Ovary (tissue), 3 donors: ENCODE measurements around the gene TRIM44.

Experiments
- POLR2A ChIP-seq: fragments of 450-650 bp; IDR thresholded peaks from one replicate; pipeline ENCODE4 v1.6.1; 2017; ENCODE audit warnings: antibody characterized with exemption, mild to moderate bottlenecking, moderate library complexity
- TF ChIP-seq, protein P1 (sequence below), 3 donors: fragments of 450-650 bp in 2 of 3; fragments of 200-600 bp in 1 of 3; IDR thresholded peaks; one replicate each; pipeline versions ENCODE4 v1.5.1 to v1.8.0; 2016 to 2022; ENCODE audit warnings: antibody characterized with exemption in 3 of 3, mild to moderate bottlenecking in 1 of 3
- donor health status: DM: no; HTN: no; CAD: no.

DNA sequence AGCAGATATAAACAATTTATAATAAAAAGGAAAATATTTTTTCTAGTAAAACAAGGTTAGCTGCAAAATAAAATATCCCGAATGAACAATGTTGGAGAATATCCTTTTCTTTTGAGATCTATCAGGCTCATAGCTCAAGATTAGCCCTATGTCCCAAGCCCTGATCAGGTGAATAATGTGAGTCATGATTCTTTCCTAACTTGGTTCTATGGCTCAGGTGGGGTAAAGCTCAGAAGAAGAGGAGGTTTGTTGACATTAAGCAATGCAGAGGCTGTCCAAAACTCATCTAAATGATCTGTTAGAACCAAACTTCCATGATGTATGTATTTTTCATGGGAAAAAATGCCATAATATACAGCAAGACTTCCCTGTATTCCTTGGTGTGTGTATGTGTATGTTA, 86.1 kb downstream of the TRIM44 start:
- TF ChIP-seq, protein P1, sequence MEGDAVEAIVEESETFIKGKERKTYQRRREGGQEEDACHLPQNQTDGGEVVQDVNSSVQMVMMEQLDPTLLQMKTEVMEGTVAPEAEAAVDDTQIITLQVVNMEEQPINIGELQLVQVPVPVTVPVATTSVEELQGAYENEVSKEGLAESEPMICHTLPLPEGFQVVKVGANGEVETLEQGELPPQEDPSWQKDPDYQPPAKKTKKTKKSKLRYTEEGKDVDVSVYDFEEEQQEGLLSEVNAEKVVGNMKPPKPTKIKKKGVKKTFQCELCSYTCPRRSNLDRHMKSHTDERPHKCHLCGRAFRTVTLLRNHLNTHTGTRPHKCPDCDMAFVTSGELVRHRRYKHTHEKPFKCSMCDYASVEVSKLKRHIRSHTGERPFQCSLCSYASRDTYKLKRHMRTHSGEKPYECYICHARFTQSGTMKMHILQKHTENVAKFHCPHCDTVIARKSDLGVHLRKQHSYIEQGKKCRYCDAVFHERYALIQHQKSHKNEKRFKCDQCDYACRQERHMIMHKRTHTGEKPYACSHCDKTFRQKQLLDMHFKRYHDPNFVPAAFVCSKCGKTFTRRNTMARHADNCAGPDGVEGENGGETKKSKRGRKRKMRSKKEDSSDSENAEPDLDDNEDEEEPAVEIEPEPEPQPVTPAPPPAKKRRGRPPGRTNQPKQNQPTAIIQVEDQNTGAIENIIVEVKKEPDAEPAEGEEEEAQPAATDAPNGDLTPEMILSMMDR (IDR thresholded peaks at IDR 0.05) = no peak
- no peak for TF ChIP-seq POLR2A
